ENCODE measurements around the gene HOXD13.

HOXD13 gene

GRCh38 chr2:176092270-176093144 lies at the start of gene HOXD13:
Gene HOXD13 (plus strand): TSS chr2:176092721. CDS start chr2:176092891, 170 bp downstream.
- DNase-seq (ENCODE audit: low read depth, low spot score) = no peak
- no peak within 1 kb of the TSS for H3K27ac ChIP-seq

- no peak for DNase-seq (ENCODE audit: low read depth, low spot score)
- no peak overlapping the region for H3K27ac ChIP-seq
These were observed 36.1 kb upstream of the HOXD13 start for GRCh38 chr2:176056406-176056805.

GRCh38 chr2:176063958-176064357 lies 28.6 kb upstream of the HOXD13 start:
- H3K27ac ChIP-seq = no peak overlapping the region
- DNase-seq (ENCODE audit: low read depth, low spot score) = no peak

DNA sequence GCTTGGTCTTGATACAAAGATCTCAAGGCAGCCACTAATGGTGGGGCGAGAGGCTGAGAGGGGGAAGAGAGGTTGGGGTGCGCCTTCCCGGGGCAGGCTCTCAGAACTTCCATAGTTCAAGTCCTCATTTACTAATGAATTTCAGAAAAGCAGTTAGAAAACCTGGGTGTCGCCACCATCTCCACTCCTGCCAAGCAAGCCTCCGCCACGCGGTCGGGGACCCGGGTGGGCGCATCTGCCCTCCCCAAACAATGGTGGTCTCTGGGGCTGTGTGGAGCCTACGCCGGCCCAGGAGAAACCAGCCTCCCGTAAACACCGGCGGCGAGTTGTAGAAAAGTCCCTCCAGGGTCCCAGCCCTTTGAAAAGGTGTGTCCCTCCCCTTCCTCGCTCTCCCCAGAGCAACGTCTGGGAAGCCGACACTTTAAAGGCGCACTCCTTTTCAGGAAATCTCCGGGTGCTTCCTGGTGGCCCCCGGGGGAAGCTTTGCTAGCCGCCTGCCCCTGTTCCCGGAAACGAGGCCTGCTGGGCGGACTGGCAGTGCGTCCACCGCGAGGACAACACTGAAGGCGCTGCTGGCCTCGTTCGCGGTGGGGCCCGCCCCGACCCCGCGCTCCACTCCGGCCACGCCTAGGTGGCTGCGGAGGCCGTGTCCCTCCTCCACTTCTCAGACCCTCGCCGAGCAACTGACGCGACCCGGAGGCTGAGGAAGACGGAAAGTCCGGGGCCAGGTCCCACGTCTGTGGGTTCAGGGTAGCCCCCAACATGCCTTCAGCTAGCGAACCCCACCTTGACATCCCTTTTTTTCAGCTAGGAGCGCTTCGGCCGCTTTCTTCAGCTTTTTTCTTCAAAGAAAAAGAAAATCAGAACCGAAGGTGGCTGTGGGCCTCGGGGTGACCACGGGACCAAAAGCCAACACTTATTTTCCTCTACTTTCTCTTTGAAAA lies 25.6 kb upstream of the HOXD13 start:
- H3K27ac ChIP-seq = no peak overlapping the region
- no peak for DNase-seq (ENCODE audit: low read depth, low spot score)

GRCh38 chr2:176067589-176068418 lies 24.7 kb upstream of the HOXD13 start:
- H3K27ac ChIP-seq = no peak overlapping the region
- DNase-seq (ENCODE audit: low read depth, low spot score) = no peak

GRCh38 chr2:176068419-176068832 lies 24.1 kb upstream of the HOXD13 start:
- no peak for DNase-seq (ENCODE audit: low read depth, low spot score)
- no peak overlapping the region for H3K27ac ChIP-seq

GRCh38 chr2:176071330-176072291 lies 20.9 kb upstream of the HOXD13 start:
- no peak overlapping the region for H3K27ac ChIP-seq
- DNase-seq (ENCODE audit: low read depth, low spot score) = no peak

GRCh38 chr2:176072292-176072669 lies 20.2 kb upstream of the HOXD13 start:
- no peak for DNase-seq (ENCODE audit: low read depth, low spot score)

DNA sequence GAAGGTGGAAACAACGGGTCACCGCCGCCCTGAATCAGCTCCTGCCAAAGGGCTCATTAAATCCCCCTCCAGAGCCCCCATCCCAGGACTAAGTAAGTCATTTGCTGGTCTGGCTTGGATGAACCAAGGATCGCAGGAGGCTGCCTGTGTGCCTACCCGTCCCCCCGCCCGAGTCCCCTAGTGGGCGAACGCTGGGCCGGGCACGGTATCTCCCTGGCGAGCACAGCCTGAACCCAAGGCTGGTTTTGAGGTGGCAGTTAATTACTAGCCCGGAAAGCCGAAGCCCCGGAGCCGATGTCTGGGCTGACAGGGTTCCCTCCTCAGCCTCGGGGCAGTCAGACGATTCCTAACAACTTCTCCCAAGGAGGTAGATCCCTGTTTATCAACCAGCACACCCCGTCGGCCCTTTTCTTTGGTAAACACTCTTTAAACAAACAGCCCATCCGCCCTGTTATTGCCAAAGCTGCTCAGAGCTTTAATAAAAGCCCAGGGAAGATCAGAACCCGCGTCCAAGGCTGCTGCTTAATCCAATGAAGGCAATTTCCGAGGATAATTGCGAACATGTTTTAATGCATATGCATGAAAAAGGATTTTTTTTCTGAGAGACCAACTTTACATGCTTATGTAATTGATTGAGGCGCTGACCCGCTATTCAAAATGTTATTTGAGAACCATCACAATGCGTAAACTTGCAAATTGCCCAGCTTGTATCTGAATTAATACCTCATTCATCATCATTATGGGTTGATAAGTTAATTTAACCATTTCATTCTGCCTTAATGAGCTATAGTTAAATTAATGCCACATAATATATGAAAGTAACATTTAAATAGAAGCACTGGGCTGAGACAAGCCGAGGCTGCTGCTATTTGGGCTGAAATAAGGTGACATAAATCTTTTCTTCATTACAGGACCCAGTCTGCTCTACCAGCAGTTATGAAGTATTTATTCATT lies 19.3 kb upstream of the HOXD13 start:
- H3K27ac ChIP-seq = no peak overlapping the region
- no peak for DNase-seq (ENCODE audit: low read depth, low spot score)

More at GRCh38 chr2:176072292-176072669, 20.2 kb upstream of the HOXD13 start:
- no peak overlapping the region for H3K27ac ChIP-seq

GRCh38 chr2:176074919-176075425 lies 17.5 kb upstream of the HOXD13 start:
- DNase-seq (ENCODE audit: low read depth, low spot score) = no peak
- H3K27ac ChIP-seq = no peak overlapping the region

DNA sequence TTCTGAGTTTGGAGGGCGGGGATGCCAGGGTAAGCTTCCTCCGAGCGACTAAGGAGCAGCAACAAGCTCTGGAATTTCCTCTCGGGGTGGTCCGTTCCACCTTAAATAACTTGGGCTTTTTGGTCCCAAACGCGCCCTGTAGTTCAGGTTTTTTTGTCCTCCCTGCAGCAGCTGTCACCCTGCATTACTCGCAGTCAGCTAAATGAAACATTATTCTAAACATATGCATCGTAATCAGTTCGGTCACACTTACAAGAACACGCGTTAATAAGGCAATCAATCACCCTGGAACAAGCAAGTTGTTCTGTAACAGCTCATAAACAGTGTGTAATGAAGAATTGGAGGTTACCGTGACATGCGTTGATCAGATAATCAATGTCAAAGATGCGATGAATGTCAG lies 17.0 kb upstream of the HOXD13 start:
- DNase-seq (ENCODE audit: low read depth, low spot score) = no peak
- H3K27ac ChIP-seq = no peak overlapping the region

- no peak overlapping the region for H3K27ac ChIP-seq
- no peak for DNase-seq (ENCODE audit: low read depth, low spot score)
These were observed 16.5 kb upstream of the HOXD13 start for GRCh38 chr2:176076063-176076462.

DNA sequence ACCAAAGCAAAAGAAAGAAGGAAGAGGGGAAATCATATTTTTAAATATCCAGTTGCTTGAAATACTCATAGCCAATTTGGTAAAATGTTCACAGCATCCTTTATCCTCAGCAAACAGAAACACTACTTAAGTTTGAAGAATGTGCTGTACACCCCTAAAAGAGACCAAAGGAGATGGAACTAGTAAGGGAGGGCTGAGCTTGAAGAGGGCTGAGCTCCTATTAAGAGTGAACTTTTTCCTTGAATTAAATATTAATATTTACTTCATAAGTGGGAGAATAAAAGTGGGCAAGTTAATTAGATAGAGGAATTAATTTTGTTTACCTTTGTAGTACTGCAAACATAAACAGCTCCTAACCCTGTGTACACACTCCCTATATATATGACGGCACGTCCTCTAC lies 15.7 kb upstream of the HOXD13 start:
- no peak overlapping the region for H3K27ac ChIP-seq
- no peak for DNase-seq (ENCODE audit: low read depth, low spot score)

DNA sequence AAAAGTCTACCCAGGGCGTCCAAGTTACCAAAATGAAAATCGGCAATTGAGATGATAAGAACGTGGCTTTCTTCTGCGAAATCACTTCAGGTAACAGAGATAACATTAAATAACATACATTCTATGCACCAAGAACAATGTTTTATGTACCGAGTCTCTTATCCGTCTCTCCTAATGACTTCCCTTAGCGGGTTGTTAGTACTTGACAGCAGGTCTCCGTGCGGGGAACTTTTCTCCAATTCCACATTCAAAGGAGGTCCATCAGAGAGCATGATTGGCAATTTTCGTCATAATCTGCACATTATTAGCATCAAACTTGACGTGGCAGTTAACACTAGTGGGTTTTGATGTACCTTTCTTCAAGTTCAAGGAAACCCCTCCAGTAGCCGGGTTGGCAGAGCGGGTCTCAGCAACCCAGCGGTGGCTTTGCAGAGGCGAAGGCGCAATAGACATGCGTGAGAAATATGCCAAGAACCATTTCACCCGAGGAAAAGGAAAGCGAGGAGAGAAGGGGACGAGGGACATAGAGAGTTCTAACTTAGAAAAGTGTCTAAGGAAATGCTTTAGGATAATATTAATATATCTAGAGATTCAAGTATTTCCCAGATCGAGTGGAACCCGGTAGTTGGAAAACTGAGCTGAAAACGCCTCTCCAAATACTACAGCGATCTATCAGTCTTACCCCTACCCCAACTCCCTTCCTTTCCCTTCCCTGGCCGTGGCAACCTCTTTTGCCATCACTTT lies 13.8 kb upstream of the HOXD13 start:
- H3K27ac ChIP-seq = no peak overlapping the region
- no peak for DNase-seq (ENCODE audit: low read depth, low spot score)

- no peak overlapping the region for H3K27ac ChIP-seq
- no peak for DNase-seq (ENCODE audit: low read depth, low spot score)
These were observed 13.2 kb upstream of the HOXD13 start for GRCh38 chr2:176079285-176079830.

DNA sequence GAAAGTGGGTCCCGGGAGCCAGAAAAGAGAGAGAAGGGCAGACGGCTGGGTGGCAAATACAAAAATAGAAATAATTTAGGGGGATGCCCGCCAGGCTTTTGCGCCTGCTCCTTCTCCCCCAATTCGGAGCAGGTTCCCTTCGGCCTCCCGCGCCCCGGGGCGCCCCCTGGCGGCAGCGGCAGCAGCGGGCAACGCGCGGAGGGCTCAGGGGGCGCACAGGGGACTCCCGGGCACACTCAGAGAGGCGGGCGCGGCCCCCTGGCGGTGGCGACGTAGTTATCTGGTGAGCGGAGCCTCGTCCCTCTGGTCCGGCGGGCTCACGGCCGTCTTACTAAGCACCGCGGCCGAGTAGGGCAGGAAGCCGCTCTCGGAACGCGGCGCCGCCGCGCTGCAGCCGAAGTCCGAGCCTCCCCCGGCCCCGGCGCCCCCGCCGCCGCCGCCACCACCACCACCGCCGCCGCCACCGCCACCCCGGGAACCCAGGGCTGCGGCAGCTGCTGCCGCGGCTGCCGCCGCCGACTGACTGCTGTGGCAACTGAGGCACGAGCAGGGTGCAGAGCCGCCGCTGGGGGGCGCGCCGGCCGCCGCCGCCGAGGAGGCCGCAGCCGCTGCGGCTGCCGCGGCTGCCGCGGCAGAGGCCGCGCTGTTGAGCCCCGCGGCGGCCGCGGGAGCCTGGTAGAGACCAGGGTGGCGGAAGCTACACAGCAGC lies 12.5 kb upstream of the HOXD13 start:
- H3K27ac ChIP-seq = peak overlapping the region; percentile 8
- DNase-seq (ENCODE audit: low read depth, low spot score) = no peak
